Measurements from ENCODE around the gene SAPCD2. TPM values are rescaled to one million over a fixed set of nuclear protein-coding genes. Genes with fewer than 3 reads are reported as not detected.

Gene SAPCD2
- total RNA-seq, 2 experiments from 2014 or later = 13.5 to 13.7 TPM

- no peak overlapping the region for H3K4me3 Mint-ChIP-seq
Observed at GRCh38 chr9:137030538-137031527, 39.5 kb downstream of the SAPCD2 start.

GRCh38 chr9:137030006-137030405, 40.4 kb downstream of the SAPCD2 start:
- ChIA-PET POLR2A (interaction anchor here (0.7 to 1.9 kb wide), 3 partner anchors 17 to 90 kb away, joined by 3 to 7 read pairs (median 6); partner anchors contain the start of gene NPDC1), CTCF (interaction anchor here (0.6 to 8.3 kb wide), 42 partner anchors 9 to 246 kb away, joined by 3 to 109 read pairs (median 6); partner anchors contain the start of genes AJM1, C8G, CLIC3 and FBXW5)
- DNase-seq (no peak), ATAC-seq (no peak)
- no peaks in the 10 kb centered on the region for H3K27me3 Mint-ChIP-seq
- H3K9me3 Mint-ChIP-seq = no peaks in the 10 kb centered on the region
- TF ChIP-seq CTCF (IDR thresholded peaks at IDR 0.05) = no peak
- H3K27ac Mint-ChIP-seq = peak overlapping the region; percentile 32
- intact Hi-C loops (cut with micrococcal nuclease) = no loop called here
- no peak overlapping the region for H3K4me3 Mint-ChIP-seq
- peaks cover 53% of the 10 kb centered on the region for H3K4me1 Mint-ChIP-seq (ENCODE audit: low read depth)
- H3K36me3 Mint-ChIP-seq (ENCODE audit: low read depth) = no peaks in the 10 kb centered on the region

More at GRCh38 chr9:137030538-137031527, 39.5 kb downstream of the SAPCD2 start:
- ATAC-seq = no peak
- no peak for TF ChIP-seq CTCF (IDR thresholded peaks at IDR 0.05)
- H3K27me3 Mint-ChIP-seq = no peaks in the 10 kb centered on the region
- H3K27ac Mint-ChIP-seq = peak overlapping the region; percentile 55
- H3K4me1 Mint-ChIP-seq (ENCODE audit: low read depth) = peaks cover 54% of the 10 kb centered on the region
- intact Hi-C loops (cut with micrococcal nuclease) = no loop called here
- no peaks in the 10 kb centered on the region for H3K9me3 Mint-ChIP-seq
- no peaks in the 10 kb centered on the region for H3K36me3 Mint-ChIP-seq (ENCODE audit: low read depth)
- DNase-seq = peak; percentile 76
- ChIA-PET POLR2A (interaction anchor here (0.7 to 1.9 kb wide), 3 partner anchors 16 to 89 kb away, joined by 3 to 7 read pairs (median 6); partner anchors contain the start of gene NPDC1), CTCF (interaction anchor here (1.3 to 8.3 kb wide), 13 partner anchors 8 to 242 kb away, joined by 3 to 109 read pairs (median 8); partner anchors contain the start of genes NPDC1, PAXX and SAPCD2)

GRCh38 chr9:137029058-137029936, 41.1 kb downstream of the SAPCD2 start:
- H3K9me3 Mint-ChIP-seq = no peaks in the 10 kb centered on the region
- DNase-seq (peak; percentile 84), ATAC-seq (peak; percentile 53)
- ChIA-PET CTCF (interaction anchor here (0.6 to 8.3 kb wide), 51 partner anchors 8 to 251 kb away, joined by 3 to 109 read pairs (median 5); partner anchors contain the start of genes AJM1, C8G, CLIC3 and FBXW5), POLR2A (interaction anchor here (0.6 to 1.9 kb wide), 3 partner anchors 18 to 253 kb away, joined by 3 to 6 read pairs (median 3); partner anchors contain the start of genes MAN1B1 and NPDC1)
- peak; percentile 65 for TF ChIP-seq CTCF (IDR thresholded peaks at IDR 0.05)
- H3K36me3 Mint-ChIP-seq (ENCODE audit: low read depth) = no peaks in the 10 kb centered on the region
- peaks cover 46% of the 10 kb centered on the region for H3K4me1 Mint-ChIP-seq (ENCODE audit: low read depth)
- peak overlapping the region; percentile 63 for H3K4me3 Mint-ChIP-seq
- intact Hi-C loops (cut with micrococcal nuclease) = no loop called here
- no peaks in the 10 kb centered on the region for H3K27me3 Mint-ChIP-seq
- H3K27ac Mint-ChIP-seq = peak overlapping the region; percentile 32

GRCh38 chr9:137028263-137029057, 41.9 kb downstream of the SAPCD2 start:
- DNase-seq = peak; percentile 72
- TF ChIP-seq CTCF (IDR thresholded peaks at IDR 0.05) = peak; percentile 32
- H3K36me3 Mint-ChIP-seq (ENCODE audit: low read depth) = no peaks in the 10 kb centered on the region
- no peaks in the 10 kb centered on the region for H3K9me3 Mint-ChIP-seq
- ATAC-seq = peak; percentile 55
- peaks cover 43% of the 10 kb centered on the region for H3K4me1 Mint-ChIP-seq (ENCODE audit: low read depth)
- ChIA-PET POLR2A (interaction anchor here (0.6 to 1.9 kb wide), 2 partner anchors 18 to 58 kb away, joined by 3 to 6 read pairs; partner anchors contain the start of genes MAN1B1 and NPDC1), CTCF (interaction anchor here (0.6 to 8.3 kb wide), 37 partner anchors 7 to 250 kb away, joined by 3 to 109 read pairs (median 6); partner anchors contain the start of genes AJM1, C8G, CLIC3 and MAN1B1)
- intact Hi-C loops (cut with micrococcal nuclease) = no loop called here
- peak overlapping the region; percentile 63 for H3K4me3 Mint-ChIP-seq
- H3K27me3 Mint-ChIP-seq = no peaks in the 10 kb centered on the region
- H3K27ac Mint-ChIP-seq = peak overlapping the region; percentile 25
